CD4-positive, CD25-positive, alpha-beta regulatory T cell (primary cell): Measurements from ENCODE around the gene VIPR2. TPM values are rescaled to one million over a fixed set of nuclear protein-coding genes. Genes with fewer than 3 reads are reported as not detected.

Source experiments
- ATAC-seq, 2 donors: fragments of 150-1000 bp; cut with Tn5 transposase; one replicate each; pipeline ENCODE4 v1.10.0; 2021; ENCODE audit warnings: low read depth in 2 of 2, moderate number of reproducible peaks in 2 of 2, moderate library complexity in 1 of 2
- DNase-seq, 3 donors: peaks; one replicate each; pipeline versions ENCODE4 v3.0.0 to v3.0.0-alpha.2; 2012 to 2022; ENCODE audit warnings: mixed read lengths in 1 of 3
- H3K27ac ChIP-seq: one replicate; pipeline ENCODE4 v1.7.0; 2013; ENCODE audit warnings: mild to moderate bottlenecking, low read length; ENCODE audit not compliant: insufficient read depth, poor library complexity, severe bottlenecking
- H3K27me3 ChIP-seq: one replicate; pipeline ENCODE4 v1.7.0; 2013; ENCODE audit warnings: low read length; ENCODE audit not compliant: control insufficient read depth, insufficient read depth
- H3K36me3 ChIP-seq: one replicate; pipeline ENCODE4 v1.7.0; 2013; ENCODE audit warnings: mild to moderate bottlenecking, low read length, moderate library complexity; ENCODE audit not compliant: control insufficient read depth, insufficient read depth
- H3K4me1 ChIP-seq: 2 replicates; pipeline ENCODE4 v1.7.0; 2013; ENCODE audit warnings: mild to moderate bottlenecking, low read length; ENCODE audit not compliant: insufficient read depth, control insufficient read depth, poor library complexity, severe bottlenecking
- H3K4me3 ChIP-seq: one replicate; pipeline ENCODE4 v1.7.0; 2013; ENCODE audit warnings: low read depth, mild to moderate bottlenecking, low read length, moderate library complexity
- H3K9me3 ChIP-seq, 2 experiments: 1 replicate in 1 of 2; 2 replicates in 1 of 2; pipeline ENCODE4 v1.7.0; 2013; ENCODE audit warnings: low read length in 2 of 2, mild to moderate bottlenecking in 1 of 2, moderate library complexity in 1 of 2; ENCODE audit not compliant: control insufficient read depth in 2 of 2
- H3K27ac Mint-ChIP-seq, 3 donors: one replicate each; pipeline ENCODE4 v1.8.0; 2020 to 2022; ENCODE audit warnings: mild to moderate bottlenecking in 3 of 3, mixed read lengths in 3 of 3, moderate library complexity in 2 of 3
- H3K27me3 Mint-ChIP-seq: one replicate; pipeline ENCODE4 v1.8.0; 2022; ENCODE audit warnings: mild to moderate bottlenecking, mixed read lengths
- H3K36me3 Mint-ChIP-seq: one replicate; pipeline ENCODE4 v1.8.0; 2020; ENCODE audit warnings: mixed read lengths
- H3K4me1 Mint-ChIP-seq, 4 donors: one replicate each; pipeline ENCODE4 v1.8.0; 2020 to 2022; ENCODE audit warnings: mixed read lengths in 4 of 4, mild to moderate bottlenecking in 1 of 4
- H3K4me3 Mint-ChIP-seq, 4 donors: one replicate each; pipeline ENCODE4 v1.8.0; 2020 to 2022; ENCODE audit warnings: mild to moderate bottlenecking in 4 of 4, mixed read lengths in 4 of 4, moderate library complexity in 3 of 4
- H3K9me3 Mint-ChIP-seq, 7 donors: one replicate each; pipeline ENCODE4 v1.8.0; 2020 to 2022; ENCODE audit warnings: mixed read lengths in 7 of 7, mild to moderate bottlenecking in 3 of 7, moderate library complexity in 2 of 7
- polyA plus RNA-seq, 4 donors: library from polyadenylated mRNA; unstranded; fragments of 300-500 nt; fragmentation: Illumina TruSeq; gene quantifications; one replicate each; pipeline ENCODE4 v1.2.3, GENCODE V29; 2021
- total RNA-seq: library from RNA; stranded (reverse); gene quantifications from one replicate; pipeline ENCODE4 v1.2.3, GENCODE V29; 2022

The VIPR2 gene
- total and polyA plus RNA-seq, 5 donors from 2014 or later: not detected

DNA sequence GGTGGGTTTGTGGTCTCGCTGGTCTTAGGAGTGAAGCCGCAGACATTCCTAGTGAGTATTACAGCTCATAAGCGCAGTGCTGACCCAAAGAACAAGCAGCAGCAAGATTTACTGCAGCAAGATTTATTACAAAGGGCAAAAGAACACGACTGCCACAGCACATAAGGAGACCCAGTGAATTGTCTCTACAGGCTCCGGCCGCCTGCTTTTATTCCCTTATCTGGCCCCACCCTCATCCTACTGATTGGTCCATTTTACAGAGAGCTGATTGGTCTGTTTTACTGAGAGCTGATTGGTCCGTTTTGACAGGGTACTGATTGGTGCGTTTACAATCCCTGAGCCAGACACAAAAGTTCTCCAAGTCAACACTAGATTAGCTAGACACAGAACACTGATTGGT lies 82.1 kb downstream of the VIPR2 start:
- Mint-ChIP-seq H3K27ac (no peak overlapping the region), H3K36me3 (no peaks in the 10 kb centered on the region), H3K27me3 (no peaks in the 10 kb centered on the region), H3K4me1 (no peaks in the 10 kb centered on the region), H3K4me3 (no peak overlapping the region), H3K9me3 (no peaks in the 10 kb centered on the region)
- no peak for ATAC-seq
- Histone ChIP-seq H3K27me3 (no peaks in the 10 kb centered on the region), H3K9me3 (no peaks in the 10 kb centered on the region), H3K27ac (no peak overlapping the region), H3K4me3 (no peak overlapping the region), H3K36me3 (no peaks in the 10 kb centered on the region), H3K4me1 (no peaks in the 10 kb centered on the region)
- no peak for DNase-seq

DNA sequence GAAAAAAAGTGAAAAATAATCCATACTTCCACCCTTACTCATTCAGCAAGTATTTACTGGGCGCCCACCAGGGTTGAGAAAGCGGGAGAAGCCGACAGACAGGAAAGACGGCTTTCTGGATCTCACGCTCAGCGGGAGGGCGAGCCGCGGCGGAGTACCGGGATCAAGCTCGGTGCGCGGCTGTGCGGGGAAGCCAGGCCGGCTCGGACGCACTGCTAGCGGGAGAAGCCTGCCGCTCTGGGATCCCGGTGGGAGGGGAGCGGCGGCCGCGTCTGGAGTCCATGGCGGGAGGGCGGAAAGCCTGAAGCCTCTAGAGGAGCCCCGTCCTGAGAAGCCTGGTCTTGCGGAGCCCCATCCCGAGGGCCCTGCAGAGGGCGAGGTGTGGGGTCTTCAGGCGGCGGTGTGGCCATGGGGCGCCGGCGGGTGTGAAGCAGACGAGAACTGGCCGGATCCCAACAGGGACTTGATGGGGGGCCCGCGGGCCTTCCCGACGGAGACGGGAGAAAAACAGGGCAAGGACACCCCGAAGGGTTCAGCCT lies 82.9 kb downstream of the VIPR2 start:
- Mint-ChIP-seq H3K27me3 (no peaks in the 10 kb centered on the region), H3K9me3 (no peaks in the 10 kb centered on the region), H3K27ac (no peak overlapping the region), H3K4me1 (no peaks in the 10 kb centered on the region), H3K36me3 (no peaks in the 10 kb centered on the region), H3K4me3 (no peak overlapping the region)
- no peak overlapping the region for H3K27ac ChIP-seq
- no peak for ATAC-seq
- no peaks in the 10 kb centered on the region for H3K4me1 ChIP-seq
- no peaks in the 10 kb centered on the region for H3K36me3 ChIP-seq
- no peaks in the 10 kb centered on the region for H3K27me3 ChIP-seq
- no peak for DNase-seq
- H3K9me3 ChIP-seq: no peaks in the 10 kb centered on the region
- H3K4me3 ChIP-seq: no peak overlapping the region

- no peaks in the 10 kb centered on the region for H3K36me3 ChIP-seq
- Mint-ChIP-seq H3K27me3 (no peaks in the 10 kb centered on the region), H3K9me3 (no peaks in the 10 kb centered on the region), H3K4me1 (no peaks in the 10 kb centered on the region), H3K27ac (no peak overlapping the region), H3K4me3 (no peak overlapping the region), H3K36me3 (no peaks in the 10 kb centered on the region)
- DNase-seq (no peak), ATAC-seq (no peak)
- H3K4me1 ChIP-seq: no peaks in the 10 kb centered on the region
- H3K9me3 ChIP-seq: no peaks in the 10 kb centered on the region
- H3K27me3 ChIP-seq: no peaks in the 10 kb centered on the region
- no peak overlapping the region for H3K27ac ChIP-seq
- no peak overlapping the region for H3K4me3 ChIP-seq
These were observed 83.5 kb downstream of the VIPR2 start for GRCh38 chr7:159061209-159061608.

GRCh38 chr7:159060440-159060839 lies 84.2 kb downstream of the VIPR2 start:
- no peak overlapping the region for H3K4me3 Mint-ChIP-seq
- H3K36me3 Mint-ChIP-seq: no peaks in the 10 kb centered on the region
- H3K27ac Mint-ChIP-seq: no peak overlapping the region
- Histone ChIP-seq H3K4me3 (no peak overlapping the region), H3K4me1 (no peaks in the 10 kb centered on the region), H3K36me3 (no peaks in the 10 kb centered on the region), H3K27ac (no peak overlapping the region), H3K9me3 (no peaks in the 10 kb centered on the region), H3K27me3 (peaks cover 4% of the 10 kb centered on the region)
- no peaks in the 10 kb centered on the region for H3K27me3 Mint-ChIP-seq
- DNase-seq (no peak), ATAC-seq (no peak)
- H3K4me1 Mint-ChIP-seq: no peaks in the 10 kb centered on the region
- no peaks in the 10 kb centered on the region for H3K9me3 Mint-ChIP-seq

DNA sequence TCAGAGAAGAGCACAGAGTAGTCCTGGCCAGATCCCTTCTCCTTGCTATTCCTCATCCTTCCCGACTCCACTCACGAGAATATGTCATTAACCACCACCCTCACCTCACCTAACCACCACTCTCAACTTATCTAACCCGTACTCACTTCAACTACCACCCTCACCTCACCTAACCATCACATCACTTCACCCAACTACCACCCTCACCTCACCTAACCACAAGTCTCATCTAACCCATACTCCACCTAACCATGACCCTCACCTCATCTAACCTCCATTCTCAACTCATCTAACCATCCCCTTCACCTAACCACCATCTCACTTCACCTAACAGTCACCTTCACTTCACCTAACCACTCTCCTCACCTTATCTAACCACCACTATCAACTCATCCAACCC lies 85.0 kb downstream of the VIPR2 start:
- no peaks in the 10 kb centered on the region for H3K4me1 Mint-ChIP-seq
- DNase-seq: no peak
- Histone ChIP-seq H3K27ac (no peak overlapping the region), H3K36me3 (no peaks in the 10 kb centered on the region), H3K4me1 (no peaks in the 10 kb centered on the region), H3K27me3 (peaks cover 4% of the 10 kb centered on the region), H3K9me3 (no peaks in the 10 kb centered on the region), H3K4me3 (no peak overlapping the region)
- no peaks in the 10 kb centered on the region for H3K9me3 Mint-ChIP-seq
- H3K36me3 Mint-ChIP-seq: no peaks in the 10 kb centered on the region
- no peak for ATAC-seq
- no peak overlapping the region for H3K27ac Mint-ChIP-seq
- no peak overlapping the region for H3K4me3 Mint-ChIP-seq
- no peaks in the 10 kb centered on the region for H3K27me3 Mint-ChIP-seq

- H3K9me3 Mint-ChIP-seq: no peaks in the 10 kb centered on the region
- no peaks in the 10 kb centered on the region for H3K36me3 Mint-ChIP-seq
- H3K4me1 ChIP-seq: no peaks in the 10 kb centered on the region
- DNase-seq (no peak), ATAC-seq (no peak)
- H3K4me1 Mint-ChIP-seq: no peaks in the 10 kb centered on the region
- H3K27me3 Mint-ChIP-seq: no peaks in the 10 kb centered on the region
- no peak overlapping the region for H3K4me3 Mint-ChIP-seq
- H3K27ac Mint-ChIP-seq: no peak overlapping the region
- peaks cover 4% of the 10 kb centered on the region for H3K27me3 ChIP-seq
- no peaks in the 10 kb centered on the region for H3K9me3 ChIP-seq
- no peak overlapping the region for H3K4me3 ChIP-seq
- no peak overlapping the region for H3K27ac ChIP-seq
- no peaks in the 10 kb centered on the region for H3K36me3 ChIP-seq
These were observed 87.0 kb downstream of the VIPR2 start for GRCh38 chr7:159057647-159058046.

GRCh38 chr7:159056737-159057136 lies 87.9 kb downstream of the VIPR2 start:
- DNase-seq (no peak), ATAC-seq (no peak)
- Histone ChIP-seq H3K36me3 (no peaks in the 10 kb centered on the region), H3K27me3 (peaks cover 4% of the 10 kb centered on the region), H3K9me3 (peaks cover 0 to 3% of the 10 kb centered on the region in 2 experiments), H3K4me1 (no peaks in the 10 kb centered on the region), H3K27ac (no peak overlapping the region), H3K4me3 (no peak overlapping the region)
- Mint-ChIP-seq H3K27ac (no peak overlapping the region), H3K4me3 (no peak overlapping the region), H3K9me3 (peaks cover 0 to 7% (median 0%) of the 10 kb centered on the region in 7 donors), H3K4me1 (peaks cover 0 to 5% (median 0%) of the 10 kb centered on the region in 4 donors), H3K27me3 (peaks cover 7% of the 10 kb centered on the region), H3K36me3 (no peaks in the 10 kb centered on the region)

- H3K27ac Mint-ChIP-seq: no peak overlapping the region
- peaks cover 0 to 7% (median 0%) of the 10 kb centered on the region in 7 donors for H3K9me3 Mint-ChIP-seq
- Histone ChIP-seq H3K27me3 (peaks cover 4% of the 10 kb centered on the region), H3K36me3 (no peaks in the 10 kb centered on the region), H3K27ac (no peak overlapping the region), H3K4me3 (no peak overlapping the region), H3K9me3 (peaks cover 0 to 3% of the 10 kb centered on the region in 2 experiments), H3K4me1 (no peaks in the 10 kb centered on the region)
- H3K4me3 Mint-ChIP-seq: no peak overlapping the region
- DNase-seq: peak in 1 of 3 donors; percentile 59
- H3K4me1 Mint-ChIP-seq: peaks cover 0 to 5% (median 2%) of the 10 kb centered on the region in 4 donors
- no peak for ATAC-seq
- H3K36me3 Mint-ChIP-seq: no peaks in the 10 kb centered on the region
- peaks cover 27% of the 10 kb centered on the region for H3K27me3 Mint-ChIP-seq
These were observed 92.8 kb downstream of the VIPR2 start for GRCh38 chr7:159051916-159052315.
